HCT116 (cell line): ENCODE results near the gene APOL5. TPM values are rescaled to one million over a fixed set of nuclear protein-coding genes. Genes with fewer than 3 reads are reported as not detected.

ENCODE experiments used
- ATAC-seq: fragments of 200-7000 bp; cut with Tn5 transposase; 2 replicates; pipeline ENCODE4 v1.9.1; 2020; ENCODE audit warnings: mild to moderate bottlenecking, moderate library complexity
- BruUV-seq: library from RNA; stranded (reverse); fragments of 400-500 nt; replicated peaks from 2 replicates; lab custom pipeline; 2021; lab: Mats Ljungman, UMichigan
- CTCF ChIA-PET: fragments of 300-600 bp; sonication (Branson Sonifier 250); formaldehyde crosslinking; loops from one replicate; lab custom pipeline; 2021; ENCODE audit warnings: antibody characterized with exemption; lab: Charles Lee
- POLR2A ChIA-PET: fragments of 300-600, 350-600 bp; sonication (Branson Sonifier 250); formaldehyde crosslinking; loops from one replicate; lab custom pipeline; 2021; ENCODE audit warnings: antibody characterized with exemption; lab: Charles Lee
- RAD21 ChIA-PET, 2 experiments: fragments of 300-600 bp; sonication (Branson Sonifier 250); formaldehyde crosslinking; loops; one replicate each; lab custom pipeline; 2023; ENCODE audit warnings: low total read pairs in 2 of 2; ENCODE audit not compliant: uncharacterized antibody in 2 of 2, unreplicated experiment in 2 of 2, low non-redundant PET in 1 of 2; lab: Charles Lee
- DNase-seq: peaks from one replicate; pipeline ENCODE4 v3.0.0-alpha.2; 2010; ENCODE audit warnings: low read depth, low spot score
- H2AFZ ChIP-seq: fragments of 200-600 bp; shearing (Covaris generic), sonication (generic); 2 replicates; pipeline ENCODE4 v1.6.1; 2017; ENCODE audit warnings: low read depth, mixed run types, mixed read lengths, antibody characterized with exemption, low read length; ENCODE audit not compliant: poor library complexity, severe bottlenecking
- H3K27ac ChIP-seq: 2 replicates; pipeline ENCODE4 v1.5.1; 2012; ENCODE audit warnings: low read depth, low read length
- H3K27me3 ChIP-seq: fragments of 200-600 bp; sonication (generic); 2 replicates; pipeline ENCODE4 v1.6.1; 2016; ENCODE audit warnings: mixed run types, low read length, mixed read lengths; ENCODE audit not compliant: insufficient read depth
- H3K36me3 ChIP-seq, 2 experiments: fragments of 200-500 bp in 1 of 2; fragments of 200-600 bp in 1 of 2; sonication (Bioruptor generic) in 1 of 2; sonication (generic) in 1 of 2; 2 replicates each; pipeline versions ENCODE4 v1.5.1 to v1.6.1; 2014 to 2016; ENCODE audit warnings: low read length in 2 of 2, inconsistent platforms in 1 of 2, mixed read lengths in 1 of 2, mixed run types in 1 of 2; ENCODE audit not compliant: insufficient read depth in 2 of 2, control insufficient read depth in 1 of 2
- H3K4me1 ChIP-seq, 2 experiments: fragments of 200-600 bp in 1 of 2; sonication (generic) in 1 of 2; 2 replicates each; pipeline versions ENCODE4 v1.5.1 to v1.6.1; 2012 to 2017; ENCODE audit warnings: low read length in 2 of 2, inconsistent platforms in 1 of 2, mild to moderate bottlenecking in 1 of 2, mixed read lengths in 1 of 2, mixed run types in 1 of 2, moderate library complexity in 1 of 2; ENCODE audit not compliant: insufficient read depth in 2 of 2, control insufficient read depth in 1 of 2
- H3K4me2 ChIP-seq: fragments of 200-600 bp; sonication (generic); 2 replicates; pipeline ENCODE4 v1.6.1; 2017; ENCODE audit warnings: mixed run types, low read length, mixed read lengths
- H3K4me3 ChIP-seq, 2 experiments: fragments of 200-600 bp in 1 of 2; sonication (generic) in 1 of 2; replicated peaks in 1 of 2; 2 replicates each; pipeline ENCODE4 v1.5.1; 2011 to 2016; ENCODE audit warnings: low read length in 2 of 2, control low read depth in 1 of 2, low read depth in 1 of 2, mild to moderate bottlenecking in 1 of 2, mixed read lengths in 1 of 2, mixed run types in 1 of 2
- H3K79me2 ChIP-seq: fragments of 200-600 bp; sonication (generic); 2 replicates; pipeline ENCODE4 v1.6.1; 2017; ENCODE audit warnings: mild to moderate bottlenecking, mixed run types, low read length, moderate library complexity, mixed read lengths; ENCODE audit not compliant: insufficient read depth
- H3K9ac ChIP-seq: fragments of 200-600 bp; sonication (generic); 2 replicates; pipeline ENCODE4 v1.6.1; 2016; ENCODE audit warnings: low read length, mixed read lengths
- H3K9me2 ChIP-seq: fragments of 200-600 bp; sonication (generic), shearing (Covaris generic); 2 replicates; pipeline ENCODE4 v1.6.1; 2017; ENCODE audit warnings: mixed run types, mild to moderate bottlenecking, moderate library complexity; ENCODE audit not compliant: insufficient read depth
- H3K9me3 ChIP-seq, 2 experiments: fragments of 200-500 bp in 1 of 2; fragments of 200-600 bp in 1 of 2; sonication (Bioruptor generic) in 1 of 2; sonication (generic) in 1 of 2; 2 replicates each; pipeline ENCODE4 v1.6.1; 2014 to 2017; ENCODE audit warnings: low read length in 2 of 2, mixed read lengths in 2 of 2, inconsistent platforms in 1 of 2, low read depth in 1 of 2, mild to moderate bottlenecking in 1 of 2, mixed run types in 1 of 2, moderate library complexity in 1 of 2; ENCODE audit not compliant: control insufficient read depth in 1 of 2, insufficient read depth in 1 of 2
- H4K20me1 ChIP-seq: fragments of 200-600 bp; sonication (generic), shearing (Covaris generic); 2 replicates; pipeline ENCODE4 v1.6.1; 2017; ENCODE audit warnings: mixed run types, mild to moderate bottlenecking, moderate library complexity; ENCODE audit not compliant: insufficient read depth
- ATF3 ChIP-seq: IDR thresholded peaks from 2 replicates; pipeline ENCODE4 v1.6.1; 2012
- CTCF ChIP-seq, 3 experiments: fragments of 200-600 bp in 1 of 3; sonication (generic) in 1 of 3; IDR thresholded peaks in 2 of 3; conservative IDR thresholded peaks in 1 of 3; 2 replicates each; pipeline ENCODE4 v1.5.1; 2012 to 2017; ENCODE audit warnings: low read depth in 2 of 3, low read length in 2 of 3, antibody characterized with exemption in 1 of 3, borderline replicate concordance in 1 of 3, control low read depth in 1 of 3, mild to moderate bottlenecking in 1 of 3, mixed read lengths in 1 of 3, mixed run types in 1 of 3, moderate library complexity in 1 of 3; ENCODE audit not compliant: insufficient read depth in 1 of 3
- EGR1 ChIP-seq: IDR thresholded peaks from 2 replicates; pipeline ENCODE4 v1.6.1; 2012; ENCODE audit warnings: low read depth
- ELF1 ChIP-seq: IDR thresholded peaks from 2 replicates; pipeline ENCODE4 v1.6.1; 2012; ENCODE audit warnings: low read depth, borderline replicate concordance
- EZH2 ChIP-seq: fragments of 200-600 bp; sonication (generic); IDR thresholded peaks from 2 replicates; pipeline ENCODE4 v1.6.1; 2017; ENCODE audit warnings: antibody characterized with exemption, mixed run types
- EZH2phosphoT487 ChIP-seq: fragments of 200-600 bp; IDR thresholded peaks from 2 replicates; pipeline ENCODE4 v1.6.1; 2018; ENCODE audit warnings: antibody characterized with exemption, borderline replicate concordance
- JUND ChIP-seq: IDR thresholded peaks from 2 replicates; pipeline ENCODE4 v1.6.1; 2012
- SIN3A ChIP-seq: IDR thresholded peaks from 2 replicates; pipeline ENCODE4 v1.6.1; 2012; ENCODE audit warnings: low read depth
- SP1 ChIP-seq: IDR thresholded peaks from 2 replicates; pipeline ENCODE4 v1.6.1; 2012; ENCODE audit warnings: low read depth
- YY1 ChIP-seq: IDR thresholded peaks from 2 replicates; pipeline ENCODE4 v1.6.1; 2011; ENCODE audit warnings: low read length, low read depth, moderate library complexity, mild to moderate bottlenecking; ENCODE audit not compliant: insufficient replicate concordance; ENCODE audit errors: extremely low read depth
- ZFX ChIP-seq: fragments of 450-650 bp; IDR thresholded peaks from 2 replicates; pipeline ENCODE4 v1.6.1; 2017
- ZNF274 ChIP-seq: fragments of 200-500 bp; sonication (Bioruptor generic); IDR thresholded peaks from 2 replicates; pipeline ENCODE4 v1.6.1; 2014; ENCODE audit warnings: mild to moderate bottlenecking, low read depth, low read length, inconsistent platforms
- intact Hi-C: fragments of 100-400 bp; cut with micrococcal nuclease; formaldehyde crosslinking; loops from 2 replicates; pipeline ENCODE4 v1.10.0; 2022
- total RNA-seq: library from RNA; stranded (reverse); gene quantifications from one replicate; pipeline ENCODE4 v1.2.1, GENCODE V29; 2021; ENCODE audit not compliant: unreplicated experiment

Gene APOL5
- total RNA-seq, 1 experiment from 2014 or later: not detected

- H3K9me2 ChIP-seq: no peaks in the 10 kb centered on the region
- H3K79me2 ChIP-seq: no peaks in the 10 kb centered on the region; the same call in 1 of the 2 replicates
- no peak overlapping the region for H3K27ac ChIP-seq
- H3K4me1 ChIP-seq: no peaks in the 10 kb centered on the region
- no peak overlapping the region for H3K9ac ChIP-seq
- TF ChIP-seq ZFX (no peak), EZH2phosphoT487 (no peak), YY1 (no peak), JUND (no peak), EGR1 (no peak), ELF1 (no peak), ATF3 (no peak), CTCF (IDR thresholded peaks at IDR 0.05 in 2 of 3, conservative IDR thresholded peaks at IDR 0.05 in 1 of 3; ENCODE audit: borderline replicate concordance in 1 of 3, insufficient read depth in 1 of 3, low read depth in 2 of 3, low read length in 2 of 3) (no peak), EZH2 (no peak), SP1 (no peak), SIN3A (no peak), ZNF274 (no peak)
- H4K20me1 ChIP-seq: no peaks in the 10 kb centered on the region
- no peak for ATAC-seq
- intact Hi-C loops: no loop called here
- no peak for DNase-seq
- no peak overlapping the region for H2AFZ ChIP-seq
- CTCF ChIA-PET: no interaction called here
- H3K4me2 ChIP-seq: no peak overlapping the region
- no TSS peak for BruUV-seq
- H3K27me3 ChIP-seq: no peaks in the 10 kb centered on the region
- H3K9me3 ChIP-seq: no peaks in the 10 kb centered on the region
- peaks cover 0 to 7% of the 10 kb centered on the region in 2 experiments for H3K36me3 ChIP-seq
- no peak overlapping the region for H3K4me3 ChIP-seq
- RAD21 ChIA-PET: no interaction called here
- POLR2A ChIA-PET: no interaction called here
Measured at GRCh38 chr22:35754761-35755160, 37.1 kb downstream of the APOL5 start.
